MM.1S (cell line): ENCODE results near the gene GALNTL6.
"Not testable (repeated sequence)": the region's sequence is repeated elsewhere in the genome, so short reads cannot be mapped to it uniquely, and the experiment has no call there.

Experiments used
- DNase-seq: peaks from one replicate; pipeline ENCODE4 v3.0.0-alpha.2; 2015
- H2AFZ ChIP-seq: fragments of 300-600 bp; sonication (generic); 2 replicates; pipeline ENCODE4 v1.6.0; 2016; ENCODE audit warnings: antibody characterized with exemption, low read length
- H3F3A ChIP-seq: fragments of 300-600 bp; sonication (generic); 2 replicates; pipeline ENCODE4 v1.6.1; 2016; ENCODE audit warnings: mild to moderate bottlenecking, antibody characterized with exemption, low read length, moderate library complexity, mixed read lengths; ENCODE audit not compliant: insufficient read depth
- H3K27ac ChIP-seq: fragments of 300-600 bp; sonication (generic); 2 replicates; pipeline ENCODE4 v1.5.1; 2016; ENCODE audit warnings: mild to moderate bottlenecking, low read length
- H3K27me3 ChIP-seq: fragments of 300-600 bp; sonication (generic); replicated peaks from 2 replicates; pipeline ENCODE4 v1.6.0; 2016; ENCODE audit warnings: low read length; ENCODE audit not compliant: insufficient read depth
- H3K36me3 ChIP-seq: fragments of 300-600 bp; sonication (generic); replicated peaks from 2 replicates; pipeline ENCODE4 v1.6.1; 2016; ENCODE audit warnings: mild to moderate bottlenecking, low read length, mixed read lengths; ENCODE audit not compliant: insufficient read depth
- H3K4me1 ChIP-seq: fragments of 300-600 bp; sonication (generic); 2 replicates; pipeline ENCODE4 v1.6.1; 2016; ENCODE audit warnings: low read length, mixed read lengths
- H3K4me2 ChIP-seq: fragments of 300-600 bp; sonication (generic); 2 replicates; pipeline ENCODE4 v1.6.0; 2016; ENCODE audit warnings: low read depth, low read length
- H3K4me3 ChIP-seq: fragments of 300-600 bp; sonication (generic); 2 replicates; pipeline ENCODE4 v1.5.1; 2016; ENCODE audit warnings: low read length, mixed read lengths
- H3K79me2 ChIP-seq: fragments of 300-600 bp; sonication (generic); 2 replicates; pipeline ENCODE4 v1.6.1; 2016; ENCODE audit warnings: mixed run types, low read length, mixed read lengths
- H3K9ac ChIP-seq: fragments of 300-600 bp; sonication (generic); 2 replicates; pipeline ENCODE4 v1.6.1; 2016; ENCODE audit warnings: low read length, mixed read lengths
- H3K9me2 ChIP-seq: fragments of 300-600 bp; sonication (generic); replicated peaks from 2 replicates; pipeline ENCODE4 v1.6.1; 2016; ENCODE audit warnings: mild to moderate bottlenecking, low read length, mixed read lengths; ENCODE audit not compliant: insufficient read depth
- H3K9me3 ChIP-seq: fragments of 300-600 bp; sonication (generic); replicated peaks from 2 replicates; pipeline ENCODE4 v1.6.1; 2016; ENCODE audit warnings: mild to moderate bottlenecking, low read length, mixed read lengths; ENCODE audit not compliant: insufficient read depth
- H4K20me1 ChIP-seq: fragments of 300-600 bp; sonication (generic); 2 replicates; pipeline ENCODE4 v1.6.1; 2016; ENCODE audit warnings: mild to moderate bottlenecking, low read length, moderate library complexity, mixed read lengths; ENCODE audit not compliant: insufficient read depth
- CTCF ChIP-seq: fragments of 300-600 bp; sonication (generic); IDR thresholded peaks from 2 replicates; pipeline ENCODE4 v1.5.1; 2016; ENCODE audit warnings: antibody characterized with exemption, low read length, mixed read lengths
- EZH2 ChIP-seq: fragments of 300-600 bp; sonication (generic); optimal IDR thresholded peaks from 2 replicates; pipeline ENCODE3; 2017; ENCODE audit warnings: low read depth, mild to moderate bottlenecking, antibody characterized with exemption, low read length, mixed read lengths
- EZH2phosphoT487 ChIP-seq: fragments of 300-600 bp; sonication (generic); IDR thresholded peaks from 2 replicates; pipeline ENCODE4 v1.6.1; 2018; ENCODE audit warnings: antibody characterized with exemption, low read length

The GALNTL6 gene

DNA sequence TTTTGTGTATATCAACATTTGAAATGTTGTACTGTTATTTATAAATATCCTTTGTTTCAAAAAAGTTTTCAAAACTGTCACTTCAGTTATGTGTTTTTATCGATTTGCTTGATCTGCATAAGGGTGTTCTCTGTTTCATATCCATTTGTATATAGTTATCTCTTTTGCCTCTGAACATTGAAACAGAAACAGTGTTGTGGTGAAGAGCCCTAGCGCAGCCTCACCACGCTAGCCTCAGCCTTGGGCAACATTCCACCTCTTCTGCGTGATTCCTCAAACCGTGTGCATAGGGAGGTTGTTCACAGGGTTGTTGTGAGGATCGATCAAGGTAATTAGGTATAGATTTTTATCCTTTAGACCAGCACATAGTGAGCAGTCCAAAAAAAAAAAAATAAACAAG lies 1068.4 kb downstream of the GALNTL6 start:
- Histone ChIP-seq H3K4me3 (no peak overlapping the region), H3K9me3 (no peaks in the 10 kb centered on the region), H3K79me2 (no peaks in the 10 kb centered on the region), H3K9me2 (no peaks in the 10 kb centered on the region), H3K4me1 (no peaks in the 10 kb centered on the region), H4K20me1 (no peaks in the 10 kb centered on the region), H3K4me2 (peak overlapping the region; percentile 30; the same call in 1 of the 2 replicates), H2AFZ (no peak overlapping the region), H3K9ac (no peak overlapping the region), H3K27me3 (no peaks in the 10 kb centered on the region), H3K27ac (no peak overlapping the region), H3F3A (no peaks in the 10 kb centered on the region), H3K36me3 (no peaks in the 10 kb centered on the region)
- DNase-seq = peak; percentile 22
- TF ChIP-seq CTCF (no peak), EZH2phosphoT487 (no peak), EZH2 (no peak)

GRCh38 chr4:172887358-172887757 lies 1074.2 kb downstream of the GALNTL6 start:
- H3K4me3 ChIP-seq, H3K27me3 ChIP-seq, H3F3A ChIP-seq, H3K4me1 ChIP-seq, H3K79me2 ChIP-seq, H3K27ac ChIP-seq, H3K9me2 ChIP-seq, DNase-seq, H3K36me3 ChIP-seq, H3K4me2 ChIP-seq, H2AFZ ChIP-seq, H4K20me1 ChIP-seq, H3K9ac ChIP-seq, H3K9me3 ChIP-seq: not testable (repeated sequence)

GRCh38 chr4:172887959-172888358 lies 1074.8 kb downstream of the GALNTL6 start:
- no peak overlapping the region for H3K27ac ChIP-seq
- no peaks in the 10 kb centered on the region for H3K27me3 ChIP-seq
- no peak overlapping the region for H2AFZ ChIP-seq
- H3K9me2 ChIP-seq = no peaks in the 10 kb centered on the region
- no peaks in the 10 kb centered on the region for H3K36me3 ChIP-seq
- H3K9ac ChIP-seq = no peak overlapping the region
- no peak overlapping the region for H3K4me3 ChIP-seq
- no peaks in the 10 kb centered on the region for H3K9me3 ChIP-seq
- no peak for DNase-seq
- H3F3A ChIP-seq = no peaks in the 10 kb centered on the region
- peaks cover 3% of the 10 kb centered on the region; the same call in 1 of the 2 replicates for H3K4me1 ChIP-seq
- H3K4me2 ChIP-seq = no peak overlapping the region
- H4K20me1 ChIP-seq = no peaks in the 10 kb centered on the region
- no peaks in the 10 kb centered on the region for H3K79me2 ChIP-seq
- TF ChIP-seq CTCF (no peak), EZH2 (no peak), EZH2phosphoT487 (no peak)

- Histone ChIP-seq H3K27ac (no peak overlapping the region), H4K20me1 (no peaks in the 10 kb centered on the region), H3K27me3 (no peaks in the 10 kb centered on the region), H3K79me2 (no peaks in the 10 kb centered on the region), H3K36me3 (no peaks in the 10 kb centered on the region), H3F3A (no peaks in the 10 kb centered on the region), H3K9ac (no peak overlapping the region), H3K4me1 (peaks cover 3% of the 10 kb centered on the region; the same call in 1 of the 2 replicates), H2AFZ (no peak overlapping the region), H3K9me3 (no peaks in the 10 kb centered on the region), H3K4me2 (no peak overlapping the region), H3K4me3 (no peak overlapping the region), H3K9me2 (no peaks in the 10 kb centered on the region)
- DNase-seq = peak; percentile 57
- TF ChIP-seq EZH2phosphoT487 (no peak), EZH2 (no peak), CTCF (peak; percentile 78)
Measured at GRCh38 chr4:172892300-172892699, 1079.1 kb downstream of the GALNTL6 start.
